H1 (cell line): Measurements from ENCODE around the gene VPS52. TPM values are rescaled to one million over a fixed set of nuclear protein-coding genes. Genes with fewer than 3 reads are reported as not detected.

ENCODE experiments used
- CTCF ChIA-PET: fragments of 300-600 bp; sonication (Branson Sonifier 250); formaldehyde crosslinking; loops from one replicate; lab custom pipeline; 2021; ENCODE audit not compliant: partially characterized antibody; lab: Charles Lee
- POLR2A ChIA-PET: fragments of 300-600 bp; sonication (Branson Sonifier 250); formaldehyde crosslinking; loops from one replicate; lab custom pipeline; 2021; ENCODE audit warnings: inconsistent platforms; ENCODE audit not compliant: partially characterized antibody; lab: Charles Lee
- DNase-seq, 2 experiments: peaks; one replicate each; pipeline versions ENCODE4 v3.0.0 to v3.0.0-alpha.2; 2010 to 2022; ENCODE audit warnings: low spot score in 2 of 2, low read depth in 1 of 2, mixed read lengths in 1 of 2
- FAIRE-seq: peaks from 2 replicates; lab custom pipeline; 2011; peaks lifted over from hg19 to GRCh38; lab: Jason Lieb, UNC
- H2AFZ ChIP-seq: 2 replicates; pipeline ENCODE4 v1.8.1; 2012; ENCODE audit warnings: low read length, inconsistent platforms
- H2AK5ac ChIP-seq: 2 replicates; pipeline ENCODE4 v1.6.1; 2013; ENCODE audit warnings: low read depth, low read length
- H2BK120ac ChIP-seq: replicated peaks from 2 replicates; pipeline ENCODE3; 2013; ENCODE audit warnings: low read depth, low read length, inconsistent platforms
- H2BK12ac ChIP-seq: 2 replicates; pipeline ENCODE4 v1.6.1; 2013; ENCODE audit warnings: low read depth, low read length
- H2BK15ac ChIP-seq: 2 replicates; pipeline ENCODE4 v1.6.1; 2013; ENCODE audit warnings: low read length
- H2BK20ac ChIP-seq: 2 replicates; pipeline ENCODE4 v1.6.1; 2013; ENCODE audit warnings: low read length
- H2BK5ac ChIP-seq: 2 replicates; pipeline ENCODE4 v1.6.1; 2013; ENCODE audit warnings: low read depth, low read length
- H3K14ac ChIP-seq: 2 replicates; pipeline ENCODE4 v1.6.1; 2013; ENCODE audit warnings: inconsistent platforms; ENCODE audit not compliant: insufficient read length
- H3K18ac ChIP-seq: 2 replicates; pipeline ENCODE4 v1.6.1; 2013; ENCODE audit warnings: low read length; ENCODE audit errors: extremely low read depth
- H3K23ac ChIP-seq: 2 replicates; pipeline ENCODE4 v1.6.1; 2013; ENCODE audit warnings: inconsistent platforms; ENCODE audit not compliant: insufficient read length
- H3K23me2 ChIP-seq: 2 replicates; pipeline ENCODE4 v1.6.1; 2013; ENCODE audit warnings: low read depth, low read length
- H3K27ac ChIP-seq: 2 replicates; pipeline ENCODE4 v1.6.1; 2011; ENCODE audit warnings: low read depth, low read length, inconsistent platforms
- H3K27me3 ChIP-seq, 4 experiments: replicated peaks in 1 of 4; 1 replicate in 1 of 4; 2 replicates in 3 of 4; pipeline versions ENCODE4 v1.6.1 to v1.8.1; 2011 to 2013; ENCODE audit warnings: low read length in 3 of 4, mild to moderate bottlenecking in 3 of 4, inconsistent platforms in 2 of 4, mixed read lengths in 2 of 4, moderate library complexity in 1 of 4; ENCODE audit not compliant: control insufficient read depth in 3 of 4, insufficient read depth in 3 of 4; ENCODE audit errors: extremely low read depth in 1 of 4
- H3K36me3 ChIP-seq, 4 experiments: 2 replicates each; pipeline versions ENCODE4 v1.6.1 to v1.8.1; 2011 to 2013; ENCODE audit warnings: mild to moderate bottlenecking in 4 of 4, low read length in 3 of 4, moderate library complexity in 2 of 4, control low read depth in 1 of 4, inconsistent platforms in 1 of 4; ENCODE audit not compliant: insufficient read depth in 4 of 4, control insufficient read depth in 2 of 4
- H3K4ac ChIP-seq: replicated peaks from 2 replicates; pipeline ENCODE3; 2013; ENCODE audit warnings: low read length, low read depth, mixed read lengths, inconsistent platforms; ENCODE audit not compliant: insufficient read length
- H3K4me1 ChIP-seq, 4 experiments: replicated peaks in 1 of 4; 1 replicate in 1 of 4; 2 replicates in 3 of 4; pipeline versions ENCODE4 v1.6.1 to v1.8.1; 2011 to 2013; ENCODE audit warnings: low read length in 3 of 4, inconsistent platforms in 2 of 4, mixed read lengths in 1 of 4; ENCODE audit not compliant: insufficient read depth in 4 of 4, control insufficient read depth in 3 of 4
- H3K4me2 ChIP-seq, 2 experiments: 2 replicates each; pipeline versions ENCODE4 v1.6.1 to v1.8.1; 2011 to 2013; ENCODE audit warnings: low read depth in 2 of 2, low read length in 2 of 2, control low read depth in 1 of 2, inconsistent platforms in 1 of 2, mild to moderate bottlenecking in 1 of 2; ENCODE audit not compliant: insufficient read depth in 1 of 2
- H3K4me3 ChIP-seq, 4 experiments: fragments of 200-600, 300-600 bp in 1 of 4; sonication (generic), shearing (Covaris generic), sonication (Bioruptor Twin) in 1 of 4; 2 replicates each; pipeline versions ENCODE4 v1.5.1 to v1.8.1; 2011 to 2016; ENCODE audit warnings: low read length in 4 of 4, low read depth in 3 of 4, control low read depth in 2 of 4, inconsistent platforms in 2 of 4, mild to moderate bottlenecking in 2 of 4, mixed read lengths in 1 of 4, moderate library complexity in 1 of 4; ENCODE audit not compliant: insufficient read depth in 2 of 4; ENCODE audit errors: extremely low read depth in 1 of 4
- H3K56ac ChIP-seq: replicated peaks from 2 replicates; pipeline ENCODE3; 2013; ENCODE audit warnings: low read depth, mild to moderate bottlenecking, mixed read lengths, low read length, inconsistent platforms; ENCODE audit not compliant: insufficient read length
- H3K79me1 ChIP-seq: 2 replicates; pipeline ENCODE4 v1.6.1; 2013; ENCODE audit warnings: low read depth, low read length, control low read depth
- H3K79me2 ChIP-seq, 2 experiments: 2 replicates each; pipeline versions ENCODE4 v1.6.1 to v1.8.1; 2012 to 2013; ENCODE audit warnings: low read length in 2 of 2, mild to moderate bottlenecking in 2 of 2, inconsistent platforms in 1 of 2; ENCODE audit not compliant: insufficient read depth in 2 of 2, control insufficient read depth in 1 of 2
- H3K9ac ChIP-seq, 4 experiments: replicated peaks in 1 of 4; 1 replicate in 1 of 4; 2 replicates in 3 of 4; pipeline versions ENCODE4 v1.6.1 to v1.8.1; 2011 to 2013; ENCODE audit warnings: low read depth in 3 of 4, low read length in 3 of 4, control low read depth in 2 of 4, mild to moderate bottlenecking in 2 of 4, moderate library complexity in 2 of 4, inconsistent platforms in 1 of 4; ENCODE audit errors: extremely low read depth in 1 of 4
- H3K9me3 ChIP-seq, 2 experiments: 2 replicates each; pipeline versions ENCODE4 v1.6.1 to v1.8.1; 2012 to 2013; ENCODE audit warnings: mild to moderate bottlenecking in 2 of 2, moderate library complexity in 2 of 2, control low read depth in 1 of 2, inconsistent platforms in 1 of 2, low read depth in 1 of 2, low read length in 1 of 2, mixed read lengths in 1 of 2; ENCODE audit not compliant: insufficient read depth in 2 of 2
- H4K20me1 ChIP-seq, 2 experiments: replicated peaks in 1 of 2; 2 replicates each; pipeline versions ENCODE3 to v1.8.1; 2011 to 2013; ENCODE audit warnings: inconsistent platforms in 2 of 2, low read length in 2 of 2, mild to moderate bottlenecking in 1 of 2; ENCODE audit not compliant: insufficient read depth in 2 of 2, control insufficient read depth in 1 of 2
- H4K5ac ChIP-seq: 2 replicates; pipeline ENCODE4 v1.6.1; 2013; ENCODE audit warnings: low read length, low read depth, mixed read lengths, inconsistent platforms; ENCODE audit not compliant: insufficient read length
- H4K8ac ChIP-seq: 2 replicates; pipeline ENCODE4 v1.8.0; 2013; ENCODE audit warnings: mild to moderate bottlenecking, moderate library complexity, low read length, inconsistent platforms; ENCODE audit not compliant: insufficient read depth; ENCODE audit errors: extremely low read depth
- H4K91ac ChIP-seq: replicated peaks from 2 replicates; pipeline ENCODE3; 2013; ENCODE audit warnings: low read length, mixed read lengths, inconsistent platforms; ENCODE audit not compliant: insufficient read length
- BCL11A ChIP-seq, 2 experiments: IDR thresholded peaks; one replicate each; pipeline ENCODE4 v1.6.1; 2011; ENCODE audit warnings: low read depth in 2 of 2, low read length in 2 of 2, mild to moderate bottlenecking in 2 of 2
- CBX8 ChIP-seq: fragments of 300-800, 300-1000 bp; sonication (generic); IDR thresholded peaks from 2 replicates; pipeline ENCODE4 v1.7.1; 2016; ENCODE audit warnings: low read depth, low read length, borderline replicate concordance
- CHD1 ChIP-seq: IDR thresholded peaks from 2 replicates; pipeline ENCODE4 v1.6.1; 2012; ENCODE audit warnings: low read depth, low read length, improper control_type of control experiment
- MAFK ChIP-seq: IDR thresholded peaks from 2 replicates; pipeline ENCODE4 v1.6.1; 2012; ENCODE audit warnings: low read depth, mild to moderate bottlenecking, improper control_type of control experiment, low read length
- NANOG ChIP-seq: IDR thresholded peaks from 2 replicates; pipeline ENCODE4 v1.6.1; 2011; ENCODE audit warnings: low read length, low read depth, mild to moderate bottlenecking, inconsistent platforms; ENCODE audit not compliant: insufficient read depth, poor library complexity, severe bottlenecking
- RNF2 ChIP-seq: fragments of 200-900, 300-1000 bp; sonication (generic); IDR thresholded peaks from 2 replicates; pipeline ENCODE4 v1.7.1; 2016; ENCODE audit warnings: borderline replicate concordance, low read depth, mild to moderate bottlenecking, antibody characterized with exemption, low read length; ENCODE audit not compliant: poor library complexity, severe bottlenecking; ENCODE audit errors: missing control alignments
- SAP30 ChIP-seq: fragments of 300-600 bp; sonication (generic); IDR thresholded peaks from 2 replicates; pipeline ENCODE4 v1.7.1; 2012; ENCODE audit warnings: low read length, moderate library complexity, mild to moderate bottlenecking, inconsistent platforms; ENCODE audit not compliant: insufficient read depth, insufficient replicate concordance
- SIRT6 ChIP-seq: IDR thresholded peaks from one replicate; pipeline ENCODE4 v1.7.1; 2012; ENCODE audit warnings: low read length, inconsistent platforms
- TAF7 ChIP-seq: optimal IDR thresholded peaks from 2 replicates; pipeline ENCODE3; 2011; ENCODE audit warnings: low read depth, mild to moderate bottlenecking, inconsistent platforms, low read length, moderate library complexity, borderline replicate concordance
- TBP ChIP-seq: IDR thresholded peaks from 2 replicates; pipeline ENCODE4 v1.6.1; 2011; ENCODE audit warnings: low read depth, low read length, improper control_type of control experiment
- USF2 ChIP-seq: IDR thresholded peaks from 2 replicates; pipeline ENCODE4 v1.6.1; 2011; ENCODE audit warnings: low read length, improper control_type of control experiment
- WGBS, 2 experiments: shearing (Covaris generic) in 1 of 2; methylation state at CpG; one replicate each; pipeline versions ENCODE4 v1.1.6 to v1.1.7; 2013 to 2015; ENCODE audit warnings: low lambda C conversion rate in 2 of 2, mixed read lengths in 2 of 2, inconsistent platforms in 1 of 2, low coverage in 1 of 2, missing lambda C conversion rate in 1 of 2; ENCODE audit not compliant: insufficient replicate concordance in 2 of 2, insufficient coverage in 1 of 2, insufficient read length in 1 of 2; ENCODE audit errors: extremely low coverage in 1 of 2, missing lambda C conversion rate in 1 of 2; 5-methylcytosine and 5-hydroxymethylcytosine counted together
- polyA plus RNA-seq, 7 experiments: library from polyadenylated mRNA; depleted of rRNA in 3 of 7; stranded (reverse) in 5 of 7; unstranded in 2 of 7; fragments of >200 nt in 5 of 7; fragments of 200-250 nt in 2 of 7; gene quantifications; 1 replicate in 5 of 7; 2 replicates in 1 of 7; 4 replicates in 1 of 7; pipeline versions ENCODE4 v1.2.1 to v1.2.3, GENCODE V29; 2011 to 2013; ENCODE audit warnings: missing spikeins in 2 of 7, mixed read lengths in 2 of 7
- total RNA-seq: library from RNA; stranded (reverse); fragmentation: NEBNext Ultra II Directional; extraction: Animal tissue kit (Norgen Biotek cat#: 25700); gene quantifications from 2 replicates; pipeline ENCODE4 v1.2.1, GENCODE V29; 2021

Gene VPS52
- total and polyA plus RNA-seq, 2 of the 8 experiments (the other 6 are each of a cell fraction or from before 2014, with no cell fraction given) = 36.5 to 86.3 TPM

DNA sequence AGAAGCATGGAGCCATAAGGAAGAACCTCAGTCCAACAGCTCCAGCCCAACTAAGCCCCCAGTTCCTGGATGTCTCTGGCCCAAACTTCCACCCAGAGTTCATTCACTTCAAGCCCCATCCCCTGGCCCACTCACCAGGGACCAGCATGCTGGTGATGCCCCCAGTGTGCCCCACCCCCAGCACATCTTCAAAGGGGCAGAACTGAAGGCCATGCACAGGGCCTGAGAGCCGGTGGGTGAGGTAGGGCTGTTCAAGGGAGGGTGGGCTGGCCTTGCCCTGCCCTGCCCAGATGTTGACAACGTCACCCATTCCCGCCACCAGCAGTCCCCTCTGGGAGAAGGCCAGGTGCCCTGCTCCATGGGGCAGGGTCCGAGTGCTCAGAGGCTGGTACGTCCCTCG lies 8.9 kb upstream of the VPS52 start:
- no peak overlapping the region for H3K27ac ChIP-seq
- H3K23ac ChIP-seq = no peak overlapping the region
- H3K4me3 ChIP-seq = no peak overlapping the region
- FAIRE-seq = no peak
- H3K9ac ChIP-seq = no peak overlapping the region
- H3K9me3 ChIP-seq = no peaks in the 10 kb centered on the region
- H3K79me2 ChIP-seq = no peaks in the 10 kb centered on the region
- H2BK20ac ChIP-seq = no peak overlapping the region
- H2BK12ac ChIP-seq = no peak overlapping the region
- 0 out of 2 replicates have a peak overlapping the region, but pooled peaks have one; percentile 45 for H2BK5ac ChIP-seq
- H4K8ac ChIP-seq = no peak overlapping the region
- DNase-seq = no peak
- 95% methylated on average over 6 of the region's 6 CpGs; no CpG with 5 or more reads in 1 of the 2 experiments for WGBS, 2 experiments
- H3K18ac ChIP-seq = no peak overlapping the region
- H4K91ac ChIP-seq = no peak overlapping the region
- H3K79me1 ChIP-seq = no peaks in the 10 kb centered on the region
- no peak overlapping the region for H4K5ac ChIP-seq
- H2BK120ac ChIP-seq = no peak overlapping the region
- H3K4me2 ChIP-seq = no peak overlapping the region
- no peak overlapping the region for H2AFZ ChIP-seq
- no peak overlapping the region for H2BK15ac ChIP-seq
- no peak overlapping the region for H2AK5ac ChIP-seq
- no peaks in the 10 kb centered on the region for H3K27me3 ChIP-seq
- H3K23me2 ChIP-seq = peaks cover 8% of the 10 kb centered on the region
- peaks cover 4% of the 10 kb centered on the region in 2 experiments for H4K20me1 ChIP-seq
- POLR2A ChIA-PET = interaction anchor here (1.3 to 12.0 kb wide), 3 partner anchors 8 to 14 kb away, joined by 4 to 337 read pairs (median 21); partner anchors contain the start of genes PFDN6, RGL2, RPS18 and VPS52
- peaks cover 4 to 29% (median 16%) of the 10 kb centered on the region in 4 experiments; a peak in 7 of 8 replicates for H3K36me3 ChIP-seq
- peaks cover 0 to 13% (median 6%) of the 10 kb centered on the region in 4 experiments; a peak in 5 of 7 replicates for H3K4me1 ChIP-seq
- H3K56ac ChIP-seq = no peak overlapping the region
- no peak overlapping the region for H3K14ac ChIP-seq
- no peak overlapping the region for H3K4ac ChIP-seq
- CTCF ChIA-PET = interaction anchor here (0.6 to 8.0 kb wide), 10 partner anchors 10 to 313 kb away, joined by 3 to 81 read pairs (median 6); partner anchors contain the start of genes PFDN6, RGL2, RPS18 and TAPBP
- no peak for TF ChIP-seq RNF2
- no peak for TF ChIP-seq USF2
- TF ChIP-seq TBP = no peak
- no peak for TF ChIP-seq SAP30
- no peak for TF ChIP-seq MAFK
- no peak for TF ChIP-seq TAF7
- no peak for TF ChIP-seq BCL11A (IDR thresholded peaks at IDR 0.05; ENCODE audit: low read depth in 2 of 2, low read length in 2 of 2)
- TF ChIP-seq CBX8 = no peak
- TF ChIP-seq NANOG = no peak
- no peak for TF ChIP-seq SIRT6
- no peak for TF ChIP-seq CHD1
